ENCODE data around the gene ZNF184.
"Not testable (repeated sequence)": the region's sequence is repeated elsewhere in the genome, so short reads cannot be mapped to it uniquely, and the experiment has no call there.

Gene ZNF184

DNA sequence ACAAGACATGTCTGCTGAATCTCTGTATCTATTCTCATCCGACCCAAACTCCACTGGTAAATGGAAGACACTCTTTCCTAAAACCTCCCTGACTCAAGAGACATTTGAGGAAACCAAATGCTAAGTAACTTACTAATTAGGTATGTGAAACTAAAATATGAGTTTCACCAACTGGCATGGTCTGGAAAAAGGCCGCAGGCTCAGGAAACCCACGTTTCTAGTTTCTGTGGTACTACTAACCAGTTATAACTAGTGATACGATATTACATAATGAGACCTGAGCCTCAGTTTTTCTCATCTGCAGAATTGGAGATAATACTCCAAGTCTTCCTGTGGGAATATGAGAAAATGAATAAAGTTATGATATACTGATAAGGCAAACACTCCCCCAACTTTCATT is 44.4 kb downstream of the ZNF184 start:
- TF ChIP-seq, protein P1, sequence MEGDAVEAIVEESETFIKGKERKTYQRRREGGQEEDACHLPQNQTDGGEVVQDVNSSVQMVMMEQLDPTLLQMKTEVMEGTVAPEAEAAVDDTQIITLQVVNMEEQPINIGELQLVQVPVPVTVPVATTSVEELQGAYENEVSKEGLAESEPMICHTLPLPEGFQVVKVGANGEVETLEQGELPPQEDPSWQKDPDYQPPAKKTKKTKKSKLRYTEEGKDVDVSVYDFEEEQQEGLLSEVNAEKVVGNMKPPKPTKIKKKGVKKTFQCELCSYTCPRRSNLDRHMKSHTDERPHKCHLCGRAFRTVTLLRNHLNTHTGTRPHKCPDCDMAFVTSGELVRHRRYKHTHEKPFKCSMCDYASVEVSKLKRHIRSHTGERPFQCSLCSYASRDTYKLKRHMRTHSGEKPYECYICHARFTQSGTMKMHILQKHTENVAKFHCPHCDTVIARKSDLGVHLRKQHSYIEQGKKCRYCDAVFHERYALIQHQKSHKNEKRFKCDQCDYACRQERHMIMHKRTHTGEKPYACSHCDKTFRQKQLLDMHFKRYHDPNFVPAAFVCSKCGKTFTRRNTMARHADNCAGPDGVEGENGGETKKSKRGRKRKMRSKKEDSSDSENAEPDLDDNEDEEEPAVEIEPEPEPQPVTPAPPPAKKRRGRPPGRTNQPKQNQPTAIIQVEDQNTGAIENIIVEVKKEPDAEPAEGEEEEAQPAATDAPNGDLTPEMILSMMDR (IDR thresholded peaks at IDR 0.05): no peak
- Histone ChIP-seq H3K27me3 (no peaks in the 10 kb centered on the region), H3K27ac (no peak overlapping the region), H3K4me3 (ENCODE audit: low read depth in 1 of 2, low read length in 1 of 2) (no peak overlapping the region), H3K36me3 (no peaks in the 10 kb centered on the region), H3K9me3 (no peaks in the 10 kb centered on the region), H3K4me1 (ENCODE audit: control insufficient read depth in 1 of 2, insufficient read depth in 1 of 2, low read depth in 1 of 2, low read length in 1 of 2) (no peaks in the 10 kb centered on the region)

DNA sequence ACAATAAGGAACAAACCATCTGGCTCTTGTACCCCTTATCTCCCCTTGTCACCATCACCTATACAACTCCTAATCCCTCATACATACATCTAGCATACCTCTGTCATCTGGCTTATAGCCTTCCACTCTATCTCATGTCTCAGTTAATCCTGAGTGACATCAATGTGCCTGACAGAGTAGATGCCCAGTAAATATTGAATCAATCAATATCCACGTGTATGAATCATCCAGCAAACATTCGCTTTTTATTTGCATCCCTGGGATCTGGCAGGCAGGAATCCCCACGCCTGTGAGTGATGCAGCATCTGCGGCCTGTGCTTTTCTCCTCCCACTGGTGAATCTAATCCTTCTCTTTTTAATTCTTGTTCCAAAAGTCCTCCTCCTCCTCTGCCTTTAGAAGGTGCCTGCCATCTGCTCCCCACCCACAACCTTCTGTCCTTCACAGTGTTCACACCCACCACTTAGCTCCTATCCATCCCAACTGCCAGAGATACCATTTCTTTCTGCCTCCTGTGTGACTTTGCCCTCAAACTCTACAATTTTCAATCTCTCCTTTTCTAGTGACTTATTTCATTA is 46.8 kb downstream of the ZNF184 start:
- TF ChIP-seq, protein P1 (IDR thresholded peaks at IDR 0.05): no peak
- Histone ChIP-seq H3K4me3 (ENCODE audit: low read depth in 1 of 2, low read length in 1 of 2) (no peak overlapping the region), H3K27ac (no peak overlapping the region), H3K27me3 (no peaks in the 10 kb centered on the region), H3K36me3 (no peaks in the 10 kb centered on the region), H3K9me3 (no peaks in the 10 kb centered on the region), H3K4me1 (ENCODE audit: control insufficient read depth in 1 of 2, insufficient read depth in 1 of 2, low read depth in 1 of 2, low read length in 1 of 2) (no peaks in the 10 kb centered on the region)

DNA sequence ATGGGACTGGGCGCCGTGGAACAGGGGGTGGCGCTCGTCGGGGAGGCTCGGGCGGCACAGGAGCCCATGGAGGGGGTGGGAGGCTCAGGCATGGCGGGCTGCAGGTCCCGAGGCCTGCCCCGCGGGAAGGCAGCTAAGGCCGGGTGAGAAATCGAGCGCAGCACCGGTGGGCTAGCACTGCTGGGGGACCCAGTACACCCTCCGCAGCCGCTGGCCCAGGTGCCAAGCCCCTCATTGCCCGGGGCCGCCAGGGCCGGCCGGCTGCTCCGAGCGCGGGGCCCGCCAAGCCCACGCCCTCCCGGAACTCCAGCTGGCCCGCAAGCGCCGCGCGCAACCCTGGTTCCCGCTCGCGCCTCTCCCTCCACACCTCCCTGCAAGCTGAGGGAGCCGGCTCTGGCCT is 48.1 kb downstream of the ZNF184 start:
- not testable (repeated sequence) for H3K4me3 ChIP-seq (ENCODE audit: low read depth in 1 of 2, low read length in 1 of 2); H3K27ac ChIP-seq; H3K9me3 ChIP-seq; H3K4me1 ChIP-seq (ENCODE audit: control insufficient read depth in 1 of 2, insufficient read depth in 1 of 2, low read depth in 1 of 2, low read length in 1 of 2); H3K36me3 ChIP-seq; H3K27me3 ChIP-seq

DNA sequence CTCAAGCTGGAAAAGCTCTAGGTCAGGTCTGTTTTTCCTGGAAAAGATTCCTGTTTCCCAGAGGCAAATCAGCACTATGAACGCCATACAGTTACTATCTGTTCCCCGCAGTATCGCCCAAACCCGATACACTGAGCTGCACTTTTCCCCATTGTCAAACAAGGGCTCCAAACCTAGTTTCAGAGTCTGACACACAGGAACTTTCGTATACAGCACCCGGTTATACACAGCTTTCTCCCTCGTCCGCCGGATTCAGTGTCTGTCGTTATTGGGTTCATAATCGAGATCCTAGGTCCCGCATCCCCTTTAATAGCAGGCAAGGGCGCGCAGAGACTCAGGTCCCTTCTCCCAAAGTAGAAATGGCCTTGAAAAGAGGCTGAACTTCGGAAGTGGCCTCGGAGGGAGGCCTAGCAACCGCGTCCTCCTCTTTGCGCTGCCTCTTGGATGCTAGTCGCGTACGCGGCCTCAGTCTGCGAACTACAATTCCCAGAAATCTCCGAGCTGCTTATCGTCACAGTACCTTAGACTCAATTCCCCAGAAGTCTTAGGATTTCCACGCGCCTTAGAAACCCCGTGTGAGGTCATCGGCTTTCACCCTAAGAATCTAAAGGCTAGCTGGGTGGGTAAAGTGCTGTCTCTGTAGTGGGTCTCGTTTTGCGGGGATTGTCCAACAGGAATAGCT is 50.1 kb downstream of the ZNF184 start:
- Histone ChIP-seq H3K36me3 (no peaks in the 10 kb centered on the region), H3K9me3 (no peaks in the 10 kb centered on the region), H3K27me3 (no peaks in the 10 kb centered on the region), H3K4me3 (ENCODE audit: low read depth in 1 of 2, low read length in 1 of 2) (no peak overlapping the region), H3K4me1 (ENCODE audit: control insufficient read depth in 1 of 2, insufficient read depth in 1 of 2, low read depth in 1 of 2, low read length in 1 of 2) (no peaks in the 10 kb centered on the region), H3K27ac (no peak overlapping the region)
- TF ChIP-seq, protein P1 (IDR thresholded peaks at IDR 0.05): no peak

DNA sequence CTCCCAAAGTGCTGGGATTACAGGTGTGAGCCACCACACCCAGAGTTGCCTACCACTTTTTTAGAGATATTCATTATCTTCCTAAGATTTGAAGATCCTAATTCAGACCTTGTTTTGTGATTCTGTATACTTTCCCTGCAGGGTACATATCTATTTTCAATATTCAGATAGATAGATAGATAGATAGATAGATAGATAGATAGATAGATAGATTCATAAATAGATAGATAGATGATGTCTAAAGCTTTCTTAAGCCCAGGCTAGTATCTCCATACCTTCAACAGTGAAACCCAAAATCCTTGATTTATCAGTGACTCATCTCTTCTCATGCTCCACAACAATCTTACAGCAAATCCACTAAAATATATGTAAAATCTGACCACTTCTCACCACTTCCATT is 53.5 kb downstream of the ZNF184 start:
- no peaks in the 10 kb centered on the region for H3K27me3 ChIP-seq
- H3K27ac ChIP-seq: no peak overlapping the region
- no peaks in the 10 kb centered on the region for H3K36me3 ChIP-seq
- no peaks in the 10 kb centered on the region for H3K9me3 ChIP-seq
- H3K4me3 ChIP-seq (ENCODE audit: low read depth in 1 of 2, low read length in 1 of 2): no peak overlapping the region
- no peaks in the 10 kb centered on the region for H3K4me1 ChIP-seq (ENCODE audit: control insufficient read depth in 1 of 2, insufficient read depth in 1 of 2, low read depth in 1 of 2, low read length in 1 of 2)
- TF ChIP-seq, protein P1 (IDR thresholded peaks at IDR 0.05): no peak

- H3K27ac ChIP-seq: no peak overlapping the region
- no peak overlapping the region for H3K4me3 ChIP-seq (ENCODE audit: low read depth in 1 of 2, low read length in 1 of 2)
- TF ChIP-seq, protein P1 (IDR thresholded peaks at IDR 0.05): no peak
- H3K9me3 ChIP-seq: no peaks in the 10 kb centered on the region
- no peaks in the 10 kb centered on the region for H3K27me3 ChIP-seq
- H3K4me1 ChIP-seq (ENCODE audit: control insufficient read depth in 1 of 2, insufficient read depth in 1 of 2, low read depth in 1 of 2, low read length in 1 of 2): no peaks in the 10 kb centered on the region
- no peaks in the 10 kb centered on the region for H3K36me3 ChIP-seq
Measured at GRCh38 chr6:27415898-27416297, 57.0 kb downstream of the ZNF184 start.

Data from neutrophil (primary cell).